Natural killer cell treated with Interleukin-12 subunit alpha and Interleukin-12 subunit beta and Interleukin-15 and Interleukin-18, amount 100 ng/mL, for 72 hours (primary cell): ENCODE data around the gene ADAMTS6. TPM values are rescaled to one million over a fixed set of nuclear protein-coding genes. Genes with fewer than 3 reads are reported as not detected.

Experiments
- ATAC-seq, 2 donors: fragments of 150-1000 bp; cut with Tn5 transposase in 1 of 2; sonication (Bioruptor Pico), chemical (Tn5 transposase) in 1 of 2; 2 replicates each; pipeline ENCODE4 v1.10.0; 2021
- DNase-seq: peaks from one replicate; pipeline ENCODE4 v3.0.0; 2022; ENCODE audit warnings: low spot score
- H3K27ac Mint-ChIP-seq, 2 donors: 1 replicate in 1 of 2; 2 replicates in 1 of 2; pipeline ENCODE4 v1.8.0; 2022; ENCODE audit warnings: mixed read lengths in 2 of 2, mild to moderate bottlenecking in 1 of 2, moderate library complexity in 1 of 2
- H3K27me3 Mint-ChIP-seq, 2 donors: 1 replicate in 1 of 2; 2 replicates in 1 of 2; pipeline ENCODE4 v1.8.0; 2022; ENCODE audit warnings: mixed read lengths in 2 of 2
- H3K36me3 Mint-ChIP-seq: one replicate; pipeline ENCODE4 v1.8.0; 2022; ENCODE audit warnings: mixed read lengths
- H3K4me1 Mint-ChIP-seq, 2 donors: 1 replicate in 1 of 2; 2 replicates in 1 of 2; pipeline ENCODE4 v1.8.0; 2022; ENCODE audit warnings: low read depth in 2 of 2, mixed read lengths in 2 of 2, mild to moderate bottlenecking in 1 of 2
- H3K4me3 Mint-ChIP-seq: one replicate; pipeline ENCODE4 v1.8.0; 2022; ENCODE audit warnings: mixed read lengths
- H3K9me3 Mint-ChIP-seq: 2 replicates; pipeline ENCODE4 v1.8.0; 2022; ENCODE audit warnings: mixed read lengths
- total RNA-seq, 2 donors: library from RNA; stranded (reverse); gene quantifications; one replicate each; pipeline ENCODE4 v1.2.3, GENCODE V29; 2022

The ADAMTS6 gene
- total RNA-seq, 2 donors from 2014 or later = 0.10 to 1.2 TPM

DNA sequence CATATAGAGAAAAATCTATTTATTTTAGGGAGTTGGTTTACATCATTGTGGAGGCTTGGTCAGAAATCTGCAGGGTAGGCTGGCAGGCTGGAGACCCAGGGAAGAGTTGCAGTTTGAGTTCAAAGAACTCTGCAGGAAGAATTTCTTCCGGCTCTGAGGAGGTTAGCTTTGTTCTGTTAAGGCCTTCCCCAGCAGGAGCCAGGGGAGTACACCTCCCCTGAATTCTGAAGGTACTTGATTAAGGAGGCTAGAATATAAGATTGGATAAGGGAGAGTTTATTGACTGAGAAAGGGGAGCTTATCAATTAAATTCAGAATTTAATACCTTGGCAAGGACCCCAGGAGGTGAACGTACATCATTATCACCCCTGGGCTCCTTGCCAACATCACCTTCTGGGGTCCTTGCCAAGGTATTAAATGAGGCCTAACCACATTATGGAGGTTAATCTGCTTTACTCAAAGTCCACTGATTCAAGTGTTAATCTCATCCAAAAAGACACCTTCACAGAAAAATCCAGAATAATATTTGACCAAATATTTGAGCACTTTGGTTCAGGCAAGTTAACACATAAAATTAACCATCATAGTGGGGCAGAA is 361.3 kb downstream of the ADAMTS6 start:
- H3K4me1 Mint-ChIP-seq = no peaks in the 10 kb centered on the region
- H3K27ac Mint-ChIP-seq = no peak overlapping the region
- ATAC-seq (no peak), DNase-seq (no peak)
- H3K27me3 Mint-ChIP-seq = peaks cover 8 to 11% of the 10 kb centered on the region in 2 donors
- no peaks in the 10 kb centered on the region for H3K36me3 Mint-ChIP-seq
- no peak overlapping the region for H3K4me3 Mint-ChIP-seq
- peaks cover 4% of the 10 kb centered on the region for H3K9me3 Mint-ChIP-seq

DNA sequence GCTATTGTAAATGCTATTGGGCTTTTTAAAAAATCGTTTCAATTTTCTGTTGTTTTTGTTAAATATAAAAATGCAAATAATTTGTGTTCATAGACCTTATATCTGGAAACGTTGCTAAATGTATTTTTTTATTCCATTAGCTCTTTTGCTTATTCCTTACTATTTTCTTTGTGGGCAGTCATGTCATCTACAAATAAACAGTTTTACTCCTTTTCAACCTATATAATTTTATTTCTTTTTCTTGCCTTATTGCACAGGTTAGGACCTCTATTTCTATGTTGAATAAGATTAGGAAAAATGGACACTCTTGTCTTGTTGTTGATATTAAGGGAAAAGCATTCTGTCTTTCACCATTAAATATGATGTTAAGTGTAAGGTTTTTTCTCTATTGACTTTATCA is 364.2 kb downstream of the ADAMTS6 start:
- Mint-ChIP-seq H3K36me3 (no peaks in the 10 kb centered on the region), H3K4me3 (no peak overlapping the region), H3K4me1 (no peaks in the 10 kb centered on the region), H3K27ac (no peak overlapping the region), H3K9me3 (peaks cover 4% of the 10 kb centered on the region), H3K27me3 (peaks cover 6 to 11% of the 10 kb centered on the region in 2 donors)
- no peak for ATAC-seq
- no peak for DNase-seq

DNA sequence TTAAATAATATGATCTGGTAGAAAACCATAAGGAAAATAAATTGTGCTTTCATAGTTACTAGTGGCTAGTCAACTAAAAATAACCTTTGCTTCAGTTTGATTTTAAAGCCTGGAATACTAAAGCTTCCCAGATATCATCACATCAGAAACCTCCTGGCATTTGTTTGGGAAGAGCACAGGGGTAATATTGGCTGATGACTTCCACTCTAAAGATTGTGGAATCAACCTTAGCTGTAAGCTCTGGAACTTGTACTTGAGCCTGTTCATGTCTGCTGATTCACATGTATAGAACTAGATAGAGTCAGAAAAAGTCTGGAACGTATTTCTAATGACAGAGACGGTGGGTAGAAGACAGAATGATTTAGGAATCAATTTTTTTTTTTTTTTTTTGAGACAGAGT is 367.9 kb downstream of the ADAMTS6 start:
- ATAC-seq = no peak
- Mint-ChIP-seq H3K36me3 (no peaks in the 10 kb centered on the region), H3K9me3 (peaks cover 4% of the 10 kb centered on the region)

DNA sequence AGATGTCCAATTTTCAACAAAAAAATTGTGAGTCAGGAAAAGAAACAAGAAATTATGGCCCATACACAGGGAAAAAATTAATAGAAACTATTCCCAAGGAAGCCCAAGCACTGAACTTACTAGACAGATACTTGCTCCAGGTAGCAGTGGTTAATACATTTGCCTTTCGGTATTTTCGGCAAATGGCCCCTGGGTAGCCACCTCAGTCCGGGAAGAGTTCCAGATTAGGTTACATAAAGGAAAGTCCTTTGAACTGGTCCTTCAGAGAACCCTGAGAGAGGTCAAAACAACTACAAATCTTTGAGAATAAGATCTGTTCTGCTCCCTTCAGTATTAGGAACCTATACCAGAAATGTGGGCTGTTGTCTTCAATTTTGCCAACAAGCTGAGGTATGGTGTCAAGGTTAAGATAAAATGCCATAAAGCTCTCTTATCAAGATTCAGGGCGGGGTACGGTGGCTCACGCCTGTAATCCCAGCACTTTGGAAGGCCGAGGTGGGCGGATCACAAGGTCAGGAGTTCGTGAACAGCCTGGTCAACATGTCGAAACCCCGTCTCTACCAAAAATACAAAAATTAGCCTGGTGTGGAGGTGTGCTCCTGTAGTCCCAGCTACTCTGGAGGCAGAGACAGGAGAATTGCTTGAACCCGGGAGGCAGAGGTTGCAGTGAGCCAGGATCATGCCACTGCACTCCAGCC is 369.6 kb downstream of the ADAMTS6 start:
- no peak for DNase-seq
- no peak overlapping the region for H3K4me3 Mint-ChIP-seq
- no peak for ATAC-seq
- H3K36me3 Mint-ChIP-seq = no peaks in the 10 kb centered on the region
- H3K27ac Mint-ChIP-seq = no peak overlapping the region
- no peaks in the 10 kb centered on the region for H3K4me1 Mint-ChIP-seq
- no peaks in the 10 kb centered on the region for H3K9me3 Mint-ChIP-seq
- H3K27me3 Mint-ChIP-seq = peaks cover 20 to 23% of the 10 kb centered on the region in 2 donors

More for the DNA sequence above, 367.9 kb downstream of the ADAMTS6 start:
- DNase-seq = no peak
- H3K27me3 Mint-ChIP-seq = peaks cover 19 to 24% of the 10 kb centered on the region in 2 donors
- no peaks in the 10 kb centered on the region for H3K4me1 Mint-ChIP-seq
- H3K27ac Mint-ChIP-seq = no peak overlapping the region
- H3K4me3 Mint-ChIP-seq = no peak overlapping the region

DNA sequence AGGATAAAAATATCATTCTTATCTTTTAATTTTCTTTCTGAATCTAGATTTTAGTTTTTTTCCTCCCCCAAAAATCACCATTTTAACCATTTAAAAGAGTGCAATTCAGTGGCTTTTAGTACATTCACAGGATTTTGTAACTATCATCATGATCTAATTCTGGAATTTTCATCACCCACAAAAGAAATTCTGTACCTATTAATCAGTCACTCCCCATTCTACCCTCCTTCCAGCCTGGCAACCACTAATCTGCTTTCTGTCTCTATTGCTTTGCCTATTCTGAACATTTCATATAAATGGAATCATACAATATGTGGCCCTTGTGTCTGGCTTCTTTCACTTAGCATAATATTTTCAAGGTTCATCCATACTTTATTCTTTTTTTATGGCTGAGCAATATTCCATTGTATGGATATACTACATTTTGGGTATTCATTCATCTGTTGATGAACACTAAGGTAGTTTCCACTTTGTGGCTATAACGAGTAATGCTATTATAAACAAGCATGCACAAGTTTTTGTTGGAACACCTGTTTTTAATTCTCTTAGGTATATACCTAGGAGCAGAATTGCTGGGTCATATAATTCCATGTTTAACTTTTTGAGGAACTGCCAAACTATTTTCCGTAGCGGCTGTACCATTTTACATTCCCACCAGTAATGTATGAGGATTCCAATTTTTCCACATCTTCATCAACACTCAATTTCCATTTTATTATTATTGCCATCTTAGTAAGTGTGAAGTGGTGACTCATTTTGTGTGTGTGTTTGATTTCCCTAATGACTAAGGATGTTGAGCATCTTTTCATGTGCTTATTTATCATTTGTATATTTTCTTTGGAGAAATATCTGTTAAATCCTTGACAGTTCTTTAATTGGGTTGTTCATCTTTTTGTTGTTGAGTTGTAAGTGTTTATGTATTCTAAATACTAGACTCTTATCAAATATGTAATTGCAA is 372.7 kb downstream of the ADAMTS6 start:
- DNase-seq (no peak), ATAC-seq (no peak)
- Mint-ChIP-seq H3K27ac (no peak overlapping the region), H3K36me3 (no peaks in the 10 kb centered on the region), H3K9me3 (peaks cover 3% of the 10 kb centered on the region), H3K4me1 (peaks cover 15 to 17% of the 10 kb centered on the region in 2 donors), H3K27me3 (peaks cover 17 to 21% of the 10 kb centered on the region in 2 donors), H3K4me3 (no peak overlapping the region)

DNA sequence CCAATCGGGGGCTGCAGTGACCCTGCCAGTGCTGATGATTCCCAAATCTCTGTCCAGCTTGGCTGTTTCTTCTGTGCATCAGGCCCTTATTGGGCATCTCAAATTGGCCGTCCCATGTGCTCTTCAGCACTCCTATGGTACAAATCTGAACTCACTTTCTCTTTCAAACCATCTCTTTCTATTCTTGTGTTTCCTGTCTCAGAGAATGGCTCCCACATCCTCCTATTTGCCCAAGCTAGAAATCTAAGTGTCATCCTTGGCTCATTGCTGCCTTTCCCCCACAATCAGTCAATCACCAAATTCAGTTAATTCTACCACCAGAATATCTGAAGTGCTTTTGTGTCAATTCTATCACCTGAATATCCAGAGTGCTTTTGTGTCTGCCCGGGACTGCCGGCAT is 376.4 kb downstream of the ADAMTS6 start:
- H3K27ac Mint-ChIP-seq = peak overlapping the region in 1 of 2 donors; percentile 3
- H3K4me3 Mint-ChIP-seq = peak overlapping the region; percentile 20
- ATAC-seq = no peak

DNA sequence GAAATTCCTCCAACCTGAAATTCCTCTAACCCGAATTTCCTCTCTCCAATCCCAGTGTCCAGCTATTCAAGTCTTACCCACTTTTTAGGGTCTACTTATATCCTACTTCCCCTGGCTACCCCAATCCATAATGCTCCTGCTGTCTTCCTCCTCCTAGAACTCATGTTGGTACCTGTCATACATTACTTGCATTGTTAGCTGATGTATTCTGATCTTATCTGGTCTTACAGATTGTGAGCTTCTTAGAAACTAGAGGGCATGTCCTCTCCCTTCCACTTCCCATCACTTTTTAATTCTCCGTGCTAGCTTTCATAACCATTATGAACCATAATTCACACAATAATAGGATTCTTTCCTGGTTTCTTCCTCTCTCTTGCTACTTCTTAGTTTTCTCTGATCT is 376.9 kb downstream of the ADAMTS6 start:
- Mint-ChIP-seq H3K4me1 (peaks cover 30 to 34% of the 10 kb centered on the region in 2 donors), H3K27ac (peak overlapping the region in 1 of 2 donors; percentile 3), H3K9me3 (peaks cover 3% of the 10 kb centered on the region), H3K27me3 (peaks cover 4 to 14% of the 10 kb centered on the region in 2 donors), H3K4me3 (peak overlapping the region; percentile 20), H3K36me3 (no peaks in the 10 kb centered on the region)
- ATAC-seq (no peak), DNase-seq (no peak)

More for the DNA sequence above, 376.4 kb downstream of the ADAMTS6 start:
- Mint-ChIP-seq H3K9me3 (peaks cover 3% of the 10 kb centered on the region), H3K36me3 (no peaks in the 10 kb centered on the region), H3K27me3 (peaks cover 7 to 17% of the 10 kb centered on the region in 2 donors), H3K4me1 (peaks cover 30 to 34% of the 10 kb centered on the region in 2 donors)
- no peak for DNase-seq

DNA sequence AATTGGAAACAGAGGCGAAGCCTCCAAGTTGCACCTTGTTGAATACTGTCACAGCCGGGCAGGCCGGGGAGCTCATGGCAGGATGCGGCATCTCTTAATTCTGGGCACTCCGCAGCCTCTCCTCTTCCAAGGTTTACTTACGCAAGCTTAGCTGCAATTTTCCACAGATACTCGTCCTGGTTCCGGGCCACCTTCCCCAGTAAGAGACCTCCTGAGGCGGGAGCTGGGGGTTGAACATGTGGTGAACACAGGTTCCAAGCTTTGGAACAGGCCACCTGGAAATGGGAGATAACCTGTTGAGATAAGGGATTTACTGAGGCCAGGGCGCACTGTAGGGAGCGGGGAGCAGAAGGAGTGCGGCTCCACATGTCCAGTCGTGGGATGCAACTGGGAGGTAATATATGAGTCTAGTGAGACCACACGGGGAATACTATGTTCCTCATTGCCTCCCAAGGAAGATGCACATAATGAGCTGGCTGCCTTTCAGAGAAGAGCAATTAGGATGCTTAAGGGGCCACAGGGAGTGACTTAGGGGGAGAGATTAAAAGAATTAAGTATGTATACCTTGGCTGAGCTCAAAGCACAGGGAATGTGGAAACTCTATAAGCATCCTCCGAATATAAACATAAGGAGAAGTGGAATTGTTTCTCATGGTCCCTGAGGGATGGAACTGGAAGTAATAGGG is 377.8 kb downstream of the ADAMTS6 start:
- peak overlapping the region; percentile 22 to 27 for H3K27ac Mint-ChIP-seq
- H3K27me3 Mint-ChIP-seq = peaks cover 4 to 10% of the 10 kb centered on the region in 2 donors
- peak overlapping the region; percentile 70 for H3K4me3 Mint-ChIP-seq
- H3K4me1 Mint-ChIP-seq = peaks cover 30 to 34% of the 10 kb centered on the region in 2 donors
- ATAC-seq = no peak
- H3K9me3 Mint-ChIP-seq = peaks cover 3% of the 10 kb centered on the region
- no peak for DNase-seq
- no peaks in the 10 kb centered on the region for H3K36me3 Mint-ChIP-seq

DNA sequence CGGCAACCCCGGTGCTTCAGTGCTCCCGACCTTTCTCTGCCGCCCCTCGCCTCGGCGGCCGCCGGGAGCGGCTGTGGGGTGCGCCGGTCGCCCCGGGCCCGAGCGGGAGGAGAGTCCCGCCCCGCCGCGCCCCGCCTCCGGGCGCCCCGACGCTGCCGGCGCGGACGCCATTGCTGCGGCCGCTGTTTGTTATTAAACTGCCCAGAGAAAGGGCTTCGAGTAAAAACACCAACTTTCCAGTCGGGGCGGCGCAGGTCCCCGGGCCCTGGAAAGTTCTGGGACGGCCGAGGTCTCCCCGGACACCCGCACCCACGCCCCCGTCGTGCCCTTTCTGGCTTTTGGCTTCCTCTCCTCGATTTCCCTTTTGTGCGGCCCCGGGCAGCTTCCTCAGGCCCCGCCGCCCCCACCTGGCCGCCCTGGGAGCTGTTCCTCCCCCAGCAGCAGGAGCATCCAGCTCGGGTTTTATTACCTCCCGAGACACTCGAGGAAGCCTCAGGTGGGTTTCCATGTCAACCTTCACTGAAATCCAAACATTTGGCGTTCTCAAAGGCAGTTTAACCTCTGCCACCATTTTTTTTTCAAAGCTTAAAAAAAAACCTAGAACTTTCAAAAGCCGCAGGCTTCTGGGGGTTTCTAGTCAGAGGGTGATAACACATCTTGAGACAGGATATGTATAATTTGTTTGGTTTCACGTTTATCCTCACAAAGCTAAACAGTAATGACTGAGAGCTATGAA is 378.6 kb downstream of the ADAMTS6 start:
- DNase-seq (peak; percentile 62), ATAC-seq (peak; percentile 84)
- no peaks in the 10 kb centered on the region for H3K36me3 Mint-ChIP-seq
- H3K4me3 Mint-ChIP-seq = peak overlapping the region; percentile 70
- peak overlapping the region; percentile 27 to 85 for H3K27ac Mint-ChIP-seq
- peaks cover 30 to 34% of the 10 kb centered on the region in 2 donors for H3K4me1 Mint-ChIP-seq
- H3K27me3 Mint-ChIP-seq = peaks cover 9 to 12% of the 10 kb centered on the region in 2 donors
- H3K9me3 Mint-ChIP-seq = peaks cover 3% of the 10 kb centered on the region

DNA sequence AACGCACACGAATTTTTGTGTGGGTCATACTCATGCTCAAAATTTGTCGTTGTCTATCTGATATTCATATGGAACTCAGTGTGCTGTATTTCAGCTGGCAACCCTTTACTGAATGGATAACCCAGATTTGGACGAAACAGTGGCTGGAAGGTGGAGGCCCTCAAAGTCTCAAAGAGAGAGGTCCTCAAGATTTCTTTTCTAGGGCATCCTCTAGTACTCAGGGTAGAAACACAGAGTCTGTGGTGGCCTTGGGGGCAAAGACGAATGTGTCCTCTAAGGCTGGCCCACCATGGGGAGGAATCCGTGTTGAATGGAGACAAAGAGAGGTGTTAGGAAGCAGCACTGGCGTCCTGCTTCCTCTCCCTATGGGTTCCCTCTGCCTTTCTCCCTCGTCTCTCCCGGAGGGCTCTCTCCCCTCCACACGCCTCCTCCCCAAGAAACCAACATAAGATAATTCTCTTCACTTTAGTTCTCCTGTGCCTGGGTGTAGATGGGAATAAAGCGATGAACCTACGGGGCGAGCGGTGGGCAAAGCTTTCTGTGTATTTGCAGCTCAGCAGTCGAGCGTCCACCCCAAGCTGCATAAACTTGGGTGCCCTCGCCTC is 379.2 kb downstream of the ADAMTS6 start:
- Mint-ChIP-seq H3K27ac (peak overlapping the region; percentile 27 to 85), H3K4me1 (peaks cover 30 to 34% of the 10 kb centered on the region in 2 donors), H3K9me3 (peaks cover 3% of the 10 kb centered on the region), H3K4me3 (peak overlapping the region; percentile 56), H3K27me3 (peaks cover 7 to 9% of the 10 kb centered on the region in 2 donors), H3K36me3 (no peaks in the 10 kb centered on the region)
- DNase-seq = no peak
- peak in 1 of 2 donors; percentile 2 for ATAC-seq

DNA sequence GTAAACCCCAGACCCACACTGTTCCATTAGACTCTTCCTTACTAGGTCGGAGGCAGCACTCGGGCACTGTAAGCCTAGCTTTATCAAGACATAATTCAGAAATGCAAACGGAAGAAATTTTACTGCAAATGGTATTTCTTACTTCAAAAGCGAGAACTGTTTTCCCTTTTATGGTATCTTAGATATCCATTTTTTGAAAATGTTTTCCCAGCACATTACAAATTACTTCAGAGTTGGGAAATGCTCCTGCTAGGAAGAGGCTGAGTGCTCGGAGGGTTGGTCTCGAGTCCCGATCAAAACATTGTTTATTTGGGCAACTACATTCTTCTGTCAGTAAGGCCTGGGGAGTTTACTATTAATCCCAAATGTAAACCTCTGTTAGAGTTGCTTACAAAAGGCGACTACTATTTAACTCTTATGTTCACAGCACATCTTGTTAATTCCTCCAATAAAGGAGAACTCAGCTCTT is 380.1 kb downstream of the ADAMTS6 start:
- Mint-ChIP-seq H3K27me3 (peaks cover 7 to 10% of the 10 kb centered on the region in 2 donors), H3K27ac (no peak overlapping the region), H3K9me3 (peaks cover 3% of the 10 kb centered on the region), H3K4me1 (peaks cover 30 to 34% of the 10 kb centered on the region in 2 donors), H3K4me3 (peak overlapping the region; percentile 56), H3K36me3 (no peaks in the 10 kb centered on the region)
- DNase-seq (no peak), ATAC-seq (no peak)

DNA sequence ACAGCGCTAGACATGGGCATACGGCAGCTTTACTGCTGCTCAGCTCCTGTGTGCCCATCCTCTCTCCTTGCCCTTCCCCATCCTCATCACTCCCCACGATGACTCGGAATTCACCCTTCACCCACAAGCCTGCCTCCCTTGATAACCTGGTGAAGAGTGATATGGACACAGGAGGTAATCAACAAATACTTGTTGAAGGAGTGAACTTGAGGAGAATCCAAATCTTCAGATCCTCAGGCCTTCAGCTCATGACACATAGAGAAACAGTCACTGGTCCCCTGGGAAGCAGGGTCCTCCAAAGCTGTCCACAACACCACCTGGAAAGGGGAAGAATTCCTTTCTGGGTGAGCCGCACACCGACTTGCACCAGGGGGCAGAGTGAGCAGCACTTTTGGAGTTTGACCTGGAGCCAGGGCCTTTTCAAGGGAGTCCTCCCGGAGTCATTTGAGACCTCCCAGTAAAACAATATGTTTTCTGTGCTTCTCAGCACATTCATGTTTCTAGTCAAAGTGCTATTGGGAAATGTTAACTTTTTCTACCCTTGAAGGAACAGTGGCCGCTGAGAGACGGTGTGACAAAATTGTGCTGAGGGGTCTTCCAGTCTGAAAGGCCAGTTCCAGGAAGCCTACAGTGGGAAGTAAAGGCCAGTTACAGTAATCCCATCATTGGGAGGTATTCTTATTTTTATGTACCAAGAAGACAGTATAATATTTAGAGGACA is 380.6 kb downstream of the ADAMTS6 start:
- no peak for ATAC-seq
- Mint-ChIP-seq H3K4me3 (no peak overlapping the region), H3K27me3 (peaks cover 7 to 13% of the 10 kb centered on the region in 2 donors), H3K9me3 (peaks cover 3% of the 10 kb centered on the region), H3K36me3 (no peaks in the 10 kb centered on the region), H3K27ac (no peak overlapping the region), H3K4me1 (peaks cover 27 to 30% of the 10 kb centered on the region in 2 donors)
- DNase-seq = no peak
